ENCODE results near the gene FARP2. TPM values are rescaled to one million over a fixed set of nuclear protein-coding genes. Genes with fewer than 3 reads are reported as not detected.

Gene FARP2
- total RNA-seq, 1 experiment from 2014 or later: 49.3 TPM

DNA sequence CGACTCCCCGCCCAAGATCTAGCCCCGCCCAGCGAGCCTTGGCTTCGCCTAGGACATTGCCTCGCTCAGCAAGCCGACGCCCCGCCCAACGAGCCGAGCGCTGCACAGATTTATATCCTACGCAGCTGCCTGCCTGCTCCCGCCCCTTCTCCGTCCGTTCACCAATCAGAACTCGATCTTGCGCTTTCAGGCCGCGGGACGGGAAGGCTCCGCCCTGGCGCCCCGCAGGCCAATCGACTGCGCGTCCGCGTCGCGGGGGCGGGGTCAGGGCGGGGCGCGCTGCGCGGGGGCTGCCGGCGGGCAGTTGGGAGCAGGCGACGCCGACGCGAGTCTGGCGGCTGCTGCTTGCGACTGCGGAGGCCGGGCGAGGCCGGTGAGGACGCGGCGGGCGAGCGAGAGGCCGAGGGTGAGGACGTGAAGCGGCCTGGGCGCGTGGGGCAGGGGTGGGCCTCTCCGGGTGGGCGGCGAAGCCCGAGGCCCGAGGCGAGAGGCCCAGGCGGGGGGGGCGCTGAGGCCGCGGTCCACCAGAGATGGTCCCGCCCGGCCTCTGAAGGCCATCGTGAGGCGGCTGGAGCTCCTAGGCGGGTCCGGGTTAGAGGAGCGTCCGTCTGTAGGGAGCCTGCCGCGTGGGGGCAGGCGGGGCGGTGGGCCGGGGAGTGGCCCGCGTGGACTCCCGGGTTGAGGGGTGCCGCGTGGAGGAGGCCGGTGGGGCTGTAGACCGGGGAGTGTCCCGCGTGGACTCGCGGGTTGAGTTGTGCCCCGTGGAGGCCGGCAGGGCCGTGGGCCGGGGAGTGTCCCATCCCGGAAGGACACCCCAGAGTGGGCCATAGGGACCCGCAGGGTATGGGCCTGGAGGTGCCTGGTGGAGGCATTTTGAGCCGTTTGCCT, at the start of gene FARP2 (continued):
- TF ChIP-seq, protein P1, sequence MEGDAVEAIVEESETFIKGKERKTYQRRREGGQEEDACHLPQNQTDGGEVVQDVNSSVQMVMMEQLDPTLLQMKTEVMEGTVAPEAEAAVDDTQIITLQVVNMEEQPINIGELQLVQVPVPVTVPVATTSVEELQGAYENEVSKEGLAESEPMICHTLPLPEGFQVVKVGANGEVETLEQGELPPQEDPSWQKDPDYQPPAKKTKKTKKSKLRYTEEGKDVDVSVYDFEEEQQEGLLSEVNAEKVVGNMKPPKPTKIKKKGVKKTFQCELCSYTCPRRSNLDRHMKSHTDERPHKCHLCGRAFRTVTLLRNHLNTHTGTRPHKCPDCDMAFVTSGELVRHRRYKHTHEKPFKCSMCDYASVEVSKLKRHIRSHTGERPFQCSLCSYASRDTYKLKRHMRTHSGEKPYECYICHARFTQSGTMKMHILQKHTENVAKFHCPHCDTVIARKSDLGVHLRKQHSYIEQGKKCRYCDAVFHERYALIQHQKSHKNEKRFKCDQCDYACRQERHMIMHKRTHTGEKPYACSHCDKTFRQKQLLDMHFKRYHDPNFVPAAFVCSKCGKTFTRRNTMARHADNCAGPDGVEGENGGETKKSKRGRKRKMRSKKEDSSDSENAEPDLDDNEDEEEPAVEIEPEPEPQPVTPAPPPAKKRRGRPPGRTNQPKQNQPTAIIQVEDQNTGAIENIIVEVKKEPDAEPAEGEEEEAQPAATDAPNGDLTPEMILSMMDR (IDR thresholded peaks at IDR 0.05 in 2 of 3, conservative IDR thresholded peaks at IDR 0.05 in 1 of 3; ENCODE audit: borderline replicate concordance in 1 of 3, insufficient read depth in 1 of 3, low read depth in 2 of 3, low read length in 2 of 3): no peak
- TF ChIP-seq ZNF274 (IDR thresholded peaks at IDR 0.05; ENCODE audit: low read depth, low read length): no peak
- 0 out of 2 replicates have a peak, but pooled peaks have one; percentile 15 for TF ChIP-seq SIN3A (IDR thresholded peaks at IDR 0.05; ENCODE audit: low read depth)
- no peak for TF ChIP-seq EZH2phosphoT487 (IDR thresholded peaks at IDR 0.05; ENCODE audit: borderline replicate concordance)
- TF ChIP-seq, protein P2, sequence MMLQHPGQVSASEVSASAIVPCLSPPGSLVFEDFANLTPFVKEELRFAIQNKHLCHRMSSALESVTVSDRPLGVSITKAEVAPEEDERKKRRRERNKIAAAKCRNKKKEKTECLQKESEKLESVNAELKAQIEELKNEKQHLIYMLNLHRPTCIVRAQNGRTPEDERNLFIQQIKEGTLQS (IDR thresholded peaks at IDR 0.05): no peak

DNA sequence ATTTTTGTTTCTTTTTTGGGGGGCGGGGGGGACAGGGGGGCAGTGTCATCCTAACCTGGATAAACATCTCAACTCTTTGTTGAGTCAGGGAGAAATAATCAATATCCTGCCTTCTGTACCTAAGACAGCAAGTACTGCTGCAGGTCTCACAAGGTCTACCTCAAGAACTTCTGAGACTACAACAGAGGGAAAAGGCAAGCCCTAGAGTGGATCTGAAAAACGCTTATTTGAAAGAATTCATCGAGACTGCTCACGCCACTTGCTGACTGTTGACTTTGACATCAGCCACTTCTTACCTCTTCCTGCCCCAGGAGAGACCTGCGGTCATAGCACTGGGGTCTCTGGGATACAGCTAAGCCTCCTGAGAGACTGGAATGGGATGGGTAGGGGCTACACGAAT, 49.0 kb upstream of the FARP2 start:
- no peaks in the 10 kb centered on the region for H3K27me3 ChIP-seq (ENCODE audit: insufficient read depth, low read length)
- ChIA-PET POLR2A (interaction anchor here (1.0 kb wide), 1 partner anchor 8 kb away, joined by 5 read pairs; no protein-coding TSS in a partner anchor), CTCF (no interaction called here), RAD21 (ENCODE audit: low non-redundant PET in 1 of 2, low total read pairs in 2 of 2, uncharacterized antibody in 2 of 2, unreplicated experiment in 2 of 2) (no interaction called here)
- no peaks in the 10 kb centered on the region for H3K9me2 ChIP-seq (ENCODE audit: insufficient read depth)
- no peak overlapping the region for H3K27ac ChIP-seq (ENCODE audit: low read depth, low read length)
- H3K79me2 ChIP-seq (ENCODE audit: insufficient read depth, low read length): peaks cover 100% of the 10 kb centered on the region
- DNase-seq (ENCODE audit: low read depth, low spot score) (no peak), ATAC-seq (no peak)
- no peak overlapping the region for H3K9ac ChIP-seq (ENCODE audit: low read length)
- peaks cover 46% of the 10 kb centered on the region; the same call in 1 of the 2 replicates for H4K20me1 ChIP-seq (ENCODE audit: insufficient read depth)
- H3K36me3 ChIP-seq (ENCODE audit: control insufficient read depth in 1 of 2, insufficient read depth in 2 of 2, low read length in 2 of 2): no peaks in the 10 kb centered on the region
- intact Hi-C loops (cut with micrococcal nuclease): no loop called here
- H3K4me1 ChIP-seq (ENCODE audit: control insufficient read depth in 1 of 2, insufficient read depth in 2 of 2, low read length in 2 of 2): no peaks in the 10 kb centered on the region
- H3K9me3 ChIP-seq (ENCODE audit: control insufficient read depth in 1 of 2, insufficient read depth in 1 of 2, low read depth in 1 of 2, low read length in 2 of 2): no peaks in the 10 kb centered on the region
- H3K4me3 ChIP-seq (replicated peaks in 1 of 2; ENCODE audit: low read depth in 1 of 2, low read length in 2 of 2): no peak overlapping the region
- no TSS peak for BruUV-seq (replicated peaks)
- H3K4me2 ChIP-seq (ENCODE audit: low read length): no peak overlapping the region
- H2AFZ ChIP-seq (ENCODE audit: low read depth, low read length, poor library complexity, severe bottlenecking): no peak overlapping the region
- TF ChIP-seq, protein P1 (IDR thresholded peaks at IDR 0.05 in 2 of 3, conservative IDR thresholded peaks at IDR 0.05 in 1 of 3; ENCODE audit: borderline replicate concordance in 1 of 3, insufficient read depth in 1 of 3, low read depth in 2 of 3, low read length in 2 of 3): no peak
- TF ChIP-seq SP1 (IDR thresholded peaks at IDR 0.05; ENCODE audit: low read depth) (no peak), EZH2phosphoT487 (IDR thresholded peaks at IDR 0.05; ENCODE audit: borderline replicate concordance) (no peak), CEBPB (IDR thresholded peaks at IDR 0.05; ENCODE audit: low read depth) (no peak), JUND (IDR thresholded peaks at IDR 0.05) (no peak), EZH2 (IDR thresholded peaks at IDR 0.05) (no peak), CBX3 (IDR thresholded peaks at IDR 0.05; ENCODE audit: low read depth) (no peak)
- TF ChIP-seq, protein P3, sequence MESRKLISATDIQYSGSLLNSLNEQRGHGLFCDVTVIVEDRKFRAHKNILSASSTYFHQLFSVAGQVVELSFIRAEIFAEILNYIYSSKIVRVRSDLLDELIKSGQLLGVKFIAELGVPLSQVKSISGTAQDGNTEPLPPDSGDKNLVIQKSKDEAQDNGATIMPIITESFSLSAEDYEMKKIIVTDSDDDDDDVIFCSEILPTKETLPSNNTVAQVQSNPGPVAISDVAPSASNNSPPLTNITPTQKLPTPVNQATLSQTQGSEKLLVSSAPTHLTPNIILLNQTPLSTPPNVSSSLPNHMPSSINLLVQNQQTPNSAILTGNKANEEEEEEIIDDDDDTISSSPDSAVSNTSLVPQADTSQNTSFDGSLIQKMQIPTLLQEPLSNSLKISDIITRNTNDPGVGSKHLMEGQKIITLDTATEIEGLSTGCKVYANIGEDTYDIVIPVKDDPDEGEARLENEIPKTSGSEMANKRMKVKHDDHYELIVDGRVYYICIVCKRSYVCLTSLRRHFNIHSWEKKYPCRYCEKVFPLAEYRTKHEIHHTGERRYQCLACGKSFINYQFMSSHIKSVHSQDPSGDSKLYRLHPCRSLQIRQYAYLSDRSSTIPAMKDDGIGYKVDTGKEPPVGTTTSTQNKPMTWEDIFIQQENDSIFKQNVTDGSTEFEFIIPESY (IDR thresholded peaks at IDR 0.05; ENCODE audit: extremely low read depth, insufficient replicate concordance, low read length): no peak
- TF ChIP-seq, protein P4, sequence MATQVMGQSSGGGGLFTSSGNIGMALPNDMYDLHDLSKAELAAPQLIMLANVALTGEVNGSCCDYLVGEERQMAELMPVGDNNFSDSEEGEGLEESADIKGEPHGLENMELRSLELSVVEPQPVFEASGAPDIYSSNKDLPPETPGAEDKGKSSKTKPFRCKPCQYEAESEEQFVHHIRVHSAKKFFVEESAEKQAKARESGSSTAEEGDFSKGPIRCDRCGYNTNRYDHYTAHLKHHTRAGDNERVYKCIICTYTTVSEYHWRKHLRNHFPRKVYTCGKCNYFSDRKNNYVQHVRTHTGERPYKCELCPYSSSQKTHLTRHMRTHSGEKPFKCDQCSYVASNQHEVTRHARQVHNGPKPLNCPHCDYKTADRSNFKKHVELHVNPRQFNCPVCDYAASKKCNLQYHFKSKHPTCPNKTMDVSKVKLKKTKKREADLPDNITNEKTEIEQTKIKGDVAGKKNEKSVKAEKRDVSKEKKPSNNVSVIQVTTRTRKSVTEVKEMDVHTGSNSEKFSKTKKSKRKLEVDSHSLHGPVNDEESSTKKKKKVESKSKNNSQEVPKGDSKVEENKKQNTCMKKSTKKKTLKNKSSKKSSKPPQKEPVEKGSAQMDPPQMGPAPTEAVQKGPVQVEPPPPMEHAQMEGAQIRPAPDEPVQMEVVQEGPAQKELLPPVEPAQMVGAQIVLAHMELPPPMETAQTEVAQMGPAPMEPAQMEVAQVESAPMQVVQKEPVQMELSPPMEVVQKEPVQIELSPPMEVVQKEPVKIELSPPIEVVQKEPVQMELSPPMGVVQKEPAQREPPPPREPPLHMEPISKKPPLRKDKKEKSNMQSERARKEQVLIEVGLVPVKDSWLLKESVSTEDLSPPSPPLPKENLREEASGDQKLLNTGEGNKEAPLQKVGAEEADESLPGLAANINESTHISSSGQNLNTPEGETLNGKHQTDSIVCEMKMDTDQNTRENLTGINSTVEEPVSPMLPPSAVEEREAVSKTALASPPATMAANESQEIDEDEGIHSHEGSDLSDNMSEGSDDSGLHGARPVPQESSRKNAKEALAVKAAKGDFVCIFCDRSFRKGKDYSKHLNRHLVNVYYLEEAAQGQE (IDR thresholded peaks at IDR 0.05; ENCODE audit: low read depth): no peak

All from HCT116 (cell line).